Hepatocyte (in vitro differentiated cells): ENCODE data around the gene ST8SIA5. TPM values are rescaled to one million over a fixed set of nuclear protein-coding genes. Genes with fewer than 3 reads are reported as not detected.
"Not testable (repeated sequence)": the region's sequence is repeated elsewhere in the genome, so short reads cannot be mapped to it uniquely, and the experiment has no call there.

ENCODE experiments used
- DNase-seq: peaks from one replicate; pipeline ENCODE4 v3.0.0-alpha.2; 2016; ENCODE audit warnings: low spot score
- H2AFZ ChIP-seq: fragments of 200-600 bp; sonication (generic); 2 replicates; pipeline ENCODE4 v1.6.0; 2016; ENCODE audit warnings: antibody characterized with exemption, mild to moderate bottlenecking
- H3K27ac ChIP-seq: fragments of 200-600 bp; sonication (generic); 2 replicates; pipeline ENCODE4 v1.5.1; 2016; ENCODE audit warnings: mild to moderate bottlenecking
- H3K27me3 ChIP-seq: fragments of 200-600 bp; sonication (generic); 2 replicates; pipeline ENCODE4 v1.6.1; 2016
- H3K36me3 ChIP-seq: fragments of 200-600 bp; sonication (generic); replicated peaks from 2 replicates; pipeline ENCODE4 v1.5.1; 2016; ENCODE audit warnings: low read depth; ENCODE audit not compliant: insufficient read depth
- H3K4me1 ChIP-seq: fragments of 200-600 bp; sonication (generic); 2 replicates; pipeline ENCODE4 v1.5.1; 2016; ENCODE audit warnings: mild to moderate bottlenecking, moderate library complexity; ENCODE audit not compliant: insufficient read depth
- H3K4me2 ChIP-seq: fragments of 200-600 bp; sonication (generic); 2 replicates; pipeline ENCODE4 v1.6.0; 2016
- H3K4me3 ChIP-seq: fragments of 200-600 bp; sonication (generic); 2 replicates; pipeline ENCODE4 v1.5.1; 2016; ENCODE audit warnings: mild to moderate bottlenecking
- H3K79me2 ChIP-seq: fragments of 200-600 bp; sonication (generic); 2 replicates; pipeline ENCODE4 v1.6.0; 2017; ENCODE audit warnings: mild to moderate bottlenecking
- H3K9me2 ChIP-seq: fragments of 200-600 bp; sonication (generic); replicated peaks from 2 replicates; pipeline ENCODE4 v1.6.0; 2017; ENCODE audit warnings: mild to moderate bottlenecking; ENCODE audit not compliant: insufficient read depth
- H3K9me3 ChIP-seq: fragments of 200-600 bp; sonication (generic); 2 replicates; pipeline ENCODE4 v1.5.1; 2016; ENCODE audit warnings: low read depth, mild to moderate bottlenecking
- H4K20me1 ChIP-seq: fragments of 200-600 bp; sonication (generic); 2 replicates; pipeline ENCODE4 v1.6.0; 2016; ENCODE audit warnings: mild to moderate bottlenecking; ENCODE audit not compliant: insufficient read depth, poor library complexity, severe bottlenecking
- CTCF ChIP-seq: fragments of 200-600 bp; sonication (generic); IDR thresholded peaks from 2 replicates; pipeline ENCODE4 v1.5.1; 2016; ENCODE audit warnings: antibody characterized with exemption, mild to moderate bottlenecking; ENCODE audit not compliant: poor library complexity
- EZH2 ChIP-seq: fragments of 200-600 bp; sonication (generic); IDR thresholded peaks from 2 replicates; pipeline ENCODE4 v1.6.1; 2016; ENCODE audit warnings: antibody characterized with exemption, mild to moderate bottlenecking, borderline replicate concordance
- EZH2phosphoT487 ChIP-seq: fragments of 200-600 bp; sonication (generic); IDR thresholded peaks from one replicate; pipeline ENCODE4 v1.6.1; 2018; ENCODE audit warnings: antibody characterized with exemption, mild to moderate bottlenecking, low read depth, moderate library complexity; ENCODE audit not compliant: unreplicated experiment, severe bottlenecking
- WGBS: methylation state at CpG from one replicate; pipeline ENCODE4 v1.1.6; 2016; ENCODE audit warnings: low lambda C conversion rate; ENCODE audit errors: missing lambda C conversion rate; 5-methylcytosine and 5-hydroxymethylcytosine counted together
- polyA plus RNA-seq: library from polyadenylated mRNA; unstranded; fragments of >200 nt; fragmentation: Nextera tagmentation; extraction: Ambion mirVana; gene quantifications from 2 replicates; pipeline ENCODE4 v1.2.1, GENCODE V29; 2016
- total RNA-seq: library from RNA; depleted of rRNA; stranded (reverse); fragments of >200 nt; gene quantifications from 2 replicates; pipeline ENCODE4 v1.2.3, GENCODE V29; 2014

The ST8SIA5 gene, protein sequence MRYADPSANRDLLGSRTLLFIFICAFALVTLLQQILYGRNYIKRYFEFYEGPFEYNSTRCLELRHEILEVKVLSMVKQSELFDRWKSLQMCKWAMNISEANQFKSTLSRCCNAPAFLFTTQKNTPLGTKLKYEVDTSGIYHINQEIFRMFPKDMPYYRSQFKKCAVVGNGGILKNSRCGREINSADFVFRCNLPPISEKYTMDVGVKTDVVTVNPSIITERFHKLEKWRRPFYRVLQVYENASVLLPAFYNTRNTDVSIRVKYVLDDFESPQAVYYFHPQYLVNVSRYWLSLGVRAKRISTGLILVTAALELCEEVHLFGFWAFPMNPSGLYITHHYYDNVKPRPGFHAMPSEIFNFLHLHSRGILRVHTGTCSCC
- total RNA-seq (0.44 TPM in 1 of 2 replicates, not detected in the other), polyA plus RNA-seq (0.15 and 0.76 TPM in 2 replicates)

- Histone ChIP-seq H3K9me2 (no peaks in the 10 kb centered on the region), H3K27me3 (peaks cover 88% of the 10 kb centered on the region), H2AFZ (peak within 1 kb of the TSS; percentile 56), H3K9me3 (no peaks in the 10 kb centered on the region), H3K4me1 (peaks cover 9% of the 10 kb centered on the region), H3K79me2 (no peaks in the 10 kb centered on the region), H3K36me3 (no peaks in the 10 kb centered on the region), H3K4me3 (peak within 1 kb of the TSS; percentile 28), H3K27ac (no peak within 1 kb of the TSS), H4K20me1 (no peaks in the 10 kb centered on the region), H3K4me2 (peak within 1 kb of the TSS; percentile 79)
- no peak for DNase-seq
- peak; percentile 70 for TF ChIP-seq EZH2
- TF ChIP-seq EZH2phosphoT487, result no peak
- WGBS, result 3% methylated on average over 50 of the region's 74 CpGs
Measured at GRCh38 chr18:46756559-46757201, at the start of gene ST8SIA5. Gene ST8SIA5, minus strand, starts transcription at chr18:46757053. Its CDS starts 545 bp downstream, at chr18:46756508.

DNA sequence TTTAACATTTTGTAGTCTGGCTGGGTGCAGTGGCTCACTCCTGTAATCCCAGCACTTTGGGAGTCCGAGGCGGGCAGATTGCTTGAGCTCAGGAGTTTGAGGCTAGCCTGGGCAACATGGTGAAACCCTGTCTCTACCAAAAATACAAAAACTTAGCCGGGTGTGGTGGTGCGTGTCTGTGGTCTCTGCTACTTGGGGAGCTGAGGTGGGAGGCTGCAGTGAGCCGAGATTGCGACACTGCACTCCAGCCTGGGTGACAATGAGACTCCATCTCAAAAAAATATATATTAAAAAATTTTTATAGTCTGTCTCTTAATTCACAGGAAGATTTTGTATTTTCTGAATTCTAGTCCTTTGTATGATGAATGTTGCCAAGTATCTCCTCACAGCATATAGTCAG, 39.1 kb upstream of the ST8SIA5 start:
- H3K79me2 ChIP-seq, H3K4me1 ChIP-seq, H3K4me2 ChIP-seq, H3K4me3 ChIP-seq, H4K20me1 ChIP-seq, H2AFZ ChIP-seq, H3K36me3 ChIP-seq, H3K9me3 ChIP-seq, H3K9me2 ChIP-seq, DNase-seq, H3K27ac ChIP-seq, H3K27me3 ChIP-seq: not testable (repeated sequence)
- WGBS, result 95% methylated on average over 6 of the region's 6 CpGs

GRCh38 chr18:46794607-46795006, 37.8 kb upstream of the ST8SIA5 start:
- no peaks in the 10 kb centered on the region for H4K20me1 ChIP-seq
- H3K27ac ChIP-seq, result no peak overlapping the region
- H2AFZ ChIP-seq, result no peak overlapping the region
- no peaks in the 10 kb centered on the region for H3K4me1 ChIP-seq
- H3K4me2 ChIP-seq, result no peak overlapping the region
- H3K27me3 ChIP-seq, result no peaks in the 10 kb centered on the region
- no peaks in the 10 kb centered on the region for H3K9me3 ChIP-seq
- 71% methylated on average over 1 of the region's 1 CpG for WGBS
- no peaks in the 10 kb centered on the region for H3K36me3 ChIP-seq
- DNase-seq, result no peak
- TF ChIP-seq EZH2 (no peak), EZH2phosphoT487 (no peak), CTCF (no peak)
- H3K79me2 ChIP-seq, result no peaks in the 10 kb centered on the region
- no peak overlapping the region for H3K4me3 ChIP-seq
- H3K9me2 ChIP-seq, result no peaks in the 10 kb centered on the region

- Histone ChIP-seq H3K4me2 (no peak overlapping the region), H3K27ac (no peak overlapping the region), H3K4me3 (no peak overlapping the region), H3K27me3 (no peaks in the 10 kb centered on the region), H3K9me2 (no peaks in the 10 kb centered on the region), H3K79me2 (no peaks in the 10 kb centered on the region), H4K20me1 (no peaks in the 10 kb centered on the region), H2AFZ (no peak overlapping the region), H3K4me1 (no peaks in the 10 kb centered on the region), H3K9me3 (no peaks in the 10 kb centered on the region), H3K36me3 (no peaks in the 10 kb centered on the region)
- DNase-seq, result no peak
- TF ChIP-seq EZH2, result no peak
- TF ChIP-seq CTCF, result no peak
- TF ChIP-seq EZH2phosphoT487, result no peak
- WGBS, result 58% methylated on average over 3 of the region's 3 CpGs
Measured at GRCh38 chr18:46793565-46793964, 36.7 kb upstream of the ST8SIA5 start.
